ENCODE measurements around the gene DUSP5. TPM values are rescaled to one million over a fixed set of nuclear protein-coding genes. Genes with fewer than 3 reads are reported as not detected.

Gene DUSP5
- total RNA-seq, 4 donors from 2014 or later: 6.2 to 16.0 (median 6.6) TPM

DNA sequence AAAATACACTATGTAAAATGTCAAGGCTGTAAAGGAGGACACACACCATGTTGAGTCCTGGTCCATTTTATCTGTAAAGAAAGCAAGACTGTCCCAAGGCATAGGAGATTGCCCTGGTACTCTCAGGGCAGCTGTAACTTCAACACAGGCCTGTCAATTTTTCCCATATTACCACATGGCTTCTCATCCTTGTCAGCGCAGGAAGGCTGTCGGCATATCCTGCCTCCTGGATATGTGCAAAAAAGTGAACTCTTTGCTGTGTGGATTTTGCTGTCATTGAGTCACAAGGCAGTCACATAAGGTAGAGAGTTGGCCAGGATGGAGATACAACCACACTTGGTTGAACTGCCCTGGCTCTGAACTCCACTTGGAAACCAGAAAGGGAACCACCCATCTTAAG is 8.7 kb downstream of the DUSP5 start:
- intact Hi-C loops (cut with DNase I; ENCODE audit: low total_unique reads): no loop called here
- TF ChIP-seq POLR2A (IDR thresholded peaks at IDR 0.05): no peak
- no peak for TF ChIP-seq EP300 (IDR thresholded peaks at IDR 0.05; ENCODE audit: low read depth)
- TF ChIP-seq, protein P1, sequence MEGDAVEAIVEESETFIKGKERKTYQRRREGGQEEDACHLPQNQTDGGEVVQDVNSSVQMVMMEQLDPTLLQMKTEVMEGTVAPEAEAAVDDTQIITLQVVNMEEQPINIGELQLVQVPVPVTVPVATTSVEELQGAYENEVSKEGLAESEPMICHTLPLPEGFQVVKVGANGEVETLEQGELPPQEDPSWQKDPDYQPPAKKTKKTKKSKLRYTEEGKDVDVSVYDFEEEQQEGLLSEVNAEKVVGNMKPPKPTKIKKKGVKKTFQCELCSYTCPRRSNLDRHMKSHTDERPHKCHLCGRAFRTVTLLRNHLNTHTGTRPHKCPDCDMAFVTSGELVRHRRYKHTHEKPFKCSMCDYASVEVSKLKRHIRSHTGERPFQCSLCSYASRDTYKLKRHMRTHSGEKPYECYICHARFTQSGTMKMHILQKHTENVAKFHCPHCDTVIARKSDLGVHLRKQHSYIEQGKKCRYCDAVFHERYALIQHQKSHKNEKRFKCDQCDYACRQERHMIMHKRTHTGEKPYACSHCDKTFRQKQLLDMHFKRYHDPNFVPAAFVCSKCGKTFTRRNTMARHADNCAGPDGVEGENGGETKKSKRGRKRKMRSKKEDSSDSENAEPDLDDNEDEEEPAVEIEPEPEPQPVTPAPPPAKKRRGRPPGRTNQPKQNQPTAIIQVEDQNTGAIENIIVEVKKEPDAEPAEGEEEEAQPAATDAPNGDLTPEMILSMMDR (IDR thresholded peaks at IDR 0.05): no peak
- no peak for TF ChIP-seq POLR2AphosphoS5 (IDR thresholded peaks at IDR 0.05)
- H3K36me3 ChIP-seq: peaks cover 0 to 3% (median 0%) of the 10 kb centered on the region in 4 donors
- H3K27me3 ChIP-seq: peaks cover 5% of the 10 kb centered on the region
- peaks cover 28 to 42% (median 32%) of the 10 kb centered on the region in 4 donors for H3K4me1 ChIP-seq
- WGBS, 2 donors (ENCODE audit: low coverage in 1 of 2): 100% methylated on average over 1 to 2 of the region's 2 CpGs
- H3K4me3 ChIP-seq: no peak overlapping the region
- no peaks in the 10 kb centered on the region for H3K9me3 ChIP-seq
- DNase-seq: no peak
- H3K27ac ChIP-seq: no peak overlapping the region
- in situ Hi-C loops (cut with MboI; ENCODE audit: low pct_ligation_motif_present in 1 of 4, low pct_unique_long_range_greater_than_20kb in 1 of 4, low sequenced_read_pairs in 3 of 4): loop anchor here in 1 of 4 donors (10.0 kb wide), 1 partner anchor 152 kb away; no protein-coding TSS in a partner anchor

DNA sequence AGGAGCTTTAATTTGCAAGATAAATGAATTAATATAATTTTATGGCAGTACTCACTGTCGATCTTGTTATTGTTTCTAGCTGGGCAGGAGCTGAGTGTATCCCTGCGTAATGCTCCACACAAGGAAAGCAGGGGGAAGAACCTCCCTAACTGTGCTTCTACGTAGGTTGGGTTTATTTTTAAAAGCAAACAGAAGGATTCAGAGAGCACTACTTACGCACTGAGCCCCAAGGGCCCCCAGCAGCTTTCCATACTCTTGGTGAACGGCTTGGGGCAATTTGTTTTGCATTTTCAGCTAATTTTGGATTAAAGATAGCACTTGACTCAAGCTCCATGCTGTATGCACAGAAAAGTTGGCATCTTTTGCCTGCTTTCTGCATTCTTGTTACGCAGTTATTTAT is 9.6 kb downstream of the DUSP5 start:
- Histone ChIP-seq H3K4me1 (peaks cover 19 to 33% (median 24%) of the 10 kb centered on the region in 4 donors), H3K9me3 (no peaks in the 10 kb centered on the region), H3K27me3 (peaks cover 5% of the 10 kb centered on the region), H3K36me3 (peaks cover 0 to 3% (median 0%) of the 10 kb centered on the region in 4 donors), H3K27ac (no peak overlapping the region), H3K4me3 (no peak overlapping the region)
- DNase-seq: no peak
- no peak for TF ChIP-seq EP300 (IDR thresholded peaks at IDR 0.05; ENCODE audit: low read depth)
- no peak for TF ChIP-seq POLR2AphosphoS5 (IDR thresholded peaks at IDR 0.05)
- TF ChIP-seq, protein P1 (IDR thresholded peaks at IDR 0.05): no peak
- TF ChIP-seq POLR2A (IDR thresholded peaks at IDR 0.05): no peak
- WGBS, 2 donors (ENCODE audit: low coverage in 1 of 2): 91 to 93% methylated on average over 6 of the region's 6 CpGs
- intact Hi-C loops (cut with DNase I; ENCODE audit: low total_unique reads): no loop called here
- in situ Hi-C loops (cut with MboI; ENCODE audit: low pct_ligation_motif_present in 1 of 4, low pct_unique_long_range_greater_than_20kb in 1 of 4, low sequenced_read_pairs in 3 of 4): loop anchor here in 1 of 4 donors (10.0 kb wide), 1 partner anchor 153 kb away; no protein-coding TSS in a partner anchor

DNA sequence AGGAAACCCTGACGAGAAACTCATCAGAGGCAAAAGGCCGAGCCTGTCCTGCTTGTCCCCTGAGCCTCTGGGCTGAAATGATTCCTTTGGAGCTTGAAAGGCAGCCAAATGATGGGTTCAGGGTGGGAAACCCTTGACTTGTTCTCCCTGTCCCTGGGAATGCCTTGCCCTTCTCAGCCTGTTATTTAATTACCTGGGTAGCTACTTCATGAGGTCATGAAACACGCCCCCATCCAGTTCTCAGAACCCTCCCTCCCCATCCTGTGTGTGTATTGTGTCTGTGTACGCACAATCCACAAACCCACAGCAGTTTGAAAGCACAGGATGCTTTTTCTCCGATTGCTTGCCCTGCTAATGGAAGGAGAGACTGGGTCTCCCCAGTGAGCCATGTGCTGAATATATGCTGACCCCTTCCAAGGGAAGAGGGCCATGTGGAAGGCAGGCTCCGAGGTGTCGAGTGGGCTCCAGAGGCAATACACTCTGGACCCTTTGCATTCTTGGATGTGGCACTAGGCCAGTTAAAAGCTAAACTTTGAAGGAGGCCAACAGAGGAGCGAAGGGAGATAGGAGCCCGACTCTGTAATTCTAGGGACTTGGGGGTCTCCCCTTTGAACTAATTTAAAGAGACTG is 10.6 kb downstream of the DUSP5 start:
- Histone ChIP-seq H3K27me3 (no peaks in the 10 kb centered on the region), H3K9me3 (no peaks in the 10 kb centered on the region), H3K4me3 (no peak overlapping the region), H3K4me1 (peaks cover 13 to 24% (median 15%) of the 10 kb centered on the region in 4 donors), H3K36me3 (peaks cover 0 to 3% (median 0%) of the 10 kb centered on the region in 4 donors), H3K27ac (no peak overlapping the region)
- intact Hi-C loops (cut with DNase I; ENCODE audit: low total_unique reads): no loop called here
- TF ChIP-seq, protein P1 (IDR thresholded peaks at IDR 0.05): no peak
- TF ChIP-seq POLR2A (IDR thresholded peaks at IDR 0.05) (no peak), POLR2AphosphoS5 (IDR thresholded peaks at IDR 0.05) (no peak), EP300 (IDR thresholded peaks at IDR 0.05; ENCODE audit: low read depth) (no peak)
- no peak for DNase-seq
- in situ Hi-C loops (cut with MboI; ENCODE audit: low pct_ligation_motif_present in 1 of 4, low pct_unique_long_range_greater_than_20kb in 1 of 4, low sequenced_read_pairs in 3 of 4): loop anchor here in 1 of 4 donors (10.0 kb wide), 1 partner anchor 153 kb away; no protein-coding TSS in a partner anchor
- WGBS, 2 donors (ENCODE audit: low coverage in 1 of 2): 95% methylated on average over 9 of the region's 9 CpGs; no CpG with 5 or more reads in 1 of the 2 donors

DNA sequence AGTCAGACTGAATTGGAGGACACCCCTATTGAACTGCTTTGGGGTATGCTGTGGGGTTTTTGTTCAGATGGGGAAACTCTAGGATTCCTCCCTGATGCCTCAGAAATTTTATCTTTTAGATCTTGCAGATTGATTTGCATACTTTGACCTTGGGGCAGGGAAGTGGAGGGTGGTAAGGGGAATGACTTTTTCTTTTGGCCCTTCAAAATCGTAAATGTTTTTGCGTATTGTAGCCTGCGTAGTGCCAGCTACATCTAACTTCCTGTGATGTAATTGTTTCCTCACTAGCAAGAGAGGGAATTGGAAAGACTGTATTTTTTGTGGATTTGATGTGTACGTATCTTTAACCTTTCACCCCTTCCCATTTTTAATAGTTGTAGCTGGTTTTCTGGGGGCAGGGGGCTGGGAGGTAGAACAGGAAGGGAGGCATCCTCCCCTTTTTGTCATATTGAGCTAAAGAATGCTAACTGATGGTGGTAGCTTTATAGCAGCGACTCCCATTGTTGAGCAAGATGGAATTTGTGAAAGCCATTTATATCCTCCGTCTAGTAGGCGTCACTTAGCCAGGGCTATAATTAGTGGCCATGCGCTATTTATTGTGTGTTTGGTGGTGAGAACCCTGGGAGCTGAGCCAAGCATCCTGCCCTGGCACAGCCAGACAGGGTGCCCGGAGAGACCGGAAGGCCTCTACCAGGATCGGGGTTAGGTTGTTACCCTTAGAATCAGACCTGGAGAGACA is 11.3 kb downstream of the DUSP5 start:
- in situ Hi-C loops (cut with MboI; ENCODE audit: low pct_ligation_motif_present in 1 of 4, low pct_unique_long_range_greater_than_20kb in 1 of 4, low sequenced_read_pairs in 3 of 4) (loop anchor here in 1 of 4 donors (10.0 kb wide), 1 partner anchor 154 kb away; no protein-coding TSS in a partner anchor), intact Hi-C loops (cut with DNase I; ENCODE audit: low total_unique reads) (no loop called here)
- H3K36me3 ChIP-seq: peaks cover 0 to 3% (median 0%) of the 10 kb centered on the region in 4 donors
- H3K9me3 ChIP-seq: no peaks in the 10 kb centered on the region
- DNase-seq: no peak
- WGBS, 2 donors (ENCODE audit: low coverage in 1 of 2): 62 to 78% methylated on average over 4 to 11 of the region's 11 CpGs
- H3K27me3 ChIP-seq: no peaks in the 10 kb centered on the region
- peaks cover 6 to 17% (median 8%) of the 10 kb centered on the region in 4 donors for H3K4me1 ChIP-seq
- H3K27ac ChIP-seq: no peak overlapping the region
- H3K4me3 ChIP-seq: no peak overlapping the region
- TF ChIP-seq POLR2AphosphoS5 (IDR thresholded peaks at IDR 0.05) (no peak), EP300 (IDR thresholded peaks at IDR 0.05; ENCODE audit: low read depth) (no peak), POLR2A (IDR thresholded peaks at IDR 0.05) (no peak)
- TF ChIP-seq, protein P1 (IDR thresholded peaks at IDR 0.05): no peak

All from transverse colon (tissue), 4 donors.